ENCODE results near the gene TFCP2.
"Not testable (repeated sequence)": the region's sequence is repeated elsewhere in the genome, so short reads cannot be mapped to it uniquely, and the experiment has no call there.

Gene TFCP2

DNA sequence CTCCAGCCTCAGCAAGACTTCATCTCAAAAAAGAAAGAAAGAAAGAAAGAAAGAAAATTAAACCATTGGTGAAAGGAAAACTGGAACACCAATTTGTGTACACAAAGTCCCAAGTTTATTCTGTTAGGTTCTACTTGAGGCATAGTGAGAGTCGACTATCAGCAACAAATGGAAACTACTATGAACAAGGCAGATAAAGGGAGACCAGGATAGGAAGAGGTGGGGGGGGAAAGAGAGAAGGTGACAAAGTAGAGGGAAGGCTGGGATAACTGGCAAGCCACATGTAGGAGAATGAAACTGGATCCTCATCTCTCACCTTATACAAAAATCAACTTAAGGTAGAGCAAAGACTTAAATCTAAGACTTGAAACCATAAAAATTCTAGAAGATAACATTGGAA is 25.6 kb downstream of the TFCP2 start:
- DNase-seq, result no peak

GRCh38 chr12:51139292-51139844 is 33.6 kb downstream of the TFCP2 start:
- DNase-seq, result no peak

DNA sequence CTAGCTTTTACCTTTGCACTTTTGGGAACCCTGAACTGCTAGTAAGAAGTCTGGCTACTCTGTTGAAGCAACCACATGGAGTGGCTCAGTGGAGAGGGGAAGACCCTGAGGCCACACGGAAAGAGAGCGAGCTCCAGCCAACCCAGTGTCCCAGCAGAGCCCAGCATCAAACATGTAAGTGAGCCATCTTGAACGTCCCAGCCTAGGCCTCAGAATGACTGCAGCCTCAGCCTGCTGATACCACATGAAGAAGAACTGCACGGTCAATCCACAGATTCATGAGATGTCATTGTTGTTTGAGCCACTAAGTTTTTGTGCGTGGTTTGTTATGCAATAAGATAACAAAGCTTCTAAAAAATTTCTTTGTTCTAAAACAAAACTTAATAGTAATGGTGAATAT is 40.2 kb downstream of the TFCP2 start:
- DNase-seq, result no peak

DNA sequence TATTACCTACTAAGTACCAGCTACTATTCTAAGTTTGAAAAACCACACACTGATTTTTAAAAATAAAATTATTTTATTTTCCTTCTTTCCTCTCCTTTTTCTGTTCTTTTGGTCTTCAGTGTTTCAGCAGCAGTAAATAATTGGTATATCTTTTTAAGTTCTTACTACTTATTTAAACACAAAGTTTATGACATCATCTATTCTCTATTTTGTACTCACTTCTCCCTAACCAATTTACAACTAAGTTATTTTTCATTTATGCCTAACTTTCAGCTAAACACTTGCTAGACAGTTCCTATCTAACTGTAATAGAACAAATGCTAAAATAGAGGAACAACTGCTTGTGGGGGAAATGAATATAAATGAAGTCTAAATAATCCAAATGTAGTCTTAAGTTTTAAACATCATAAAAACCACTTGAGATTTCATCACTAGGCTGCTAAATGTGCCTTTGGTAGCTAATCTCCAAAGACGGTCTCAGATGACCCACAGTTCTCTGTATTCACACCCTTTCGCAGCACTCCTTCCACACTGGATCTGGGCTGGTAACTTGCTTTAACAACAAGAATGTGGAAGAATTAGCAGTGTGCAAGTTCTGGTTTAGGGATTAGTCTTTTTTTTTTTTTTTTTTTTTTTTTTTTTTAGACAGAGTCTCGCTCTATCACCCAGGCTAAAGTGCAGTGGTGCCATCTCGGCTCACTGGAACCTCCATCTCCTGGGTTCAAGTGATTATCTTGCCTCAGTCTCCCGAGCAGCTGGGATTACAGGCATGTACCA is 41.0 kb downstream of the TFCP2 start:
- no peak for DNase-seq

- no peak for DNase-seq
Observed at GRCh38 chr12:51128919-51129318, 44.0 kb downstream of the TFCP2 start.

- DNase-seq, result no peak
Observed at GRCh38 chr12:51127050-51127729, 45.7 kb downstream of the TFCP2 start.

DNA sequence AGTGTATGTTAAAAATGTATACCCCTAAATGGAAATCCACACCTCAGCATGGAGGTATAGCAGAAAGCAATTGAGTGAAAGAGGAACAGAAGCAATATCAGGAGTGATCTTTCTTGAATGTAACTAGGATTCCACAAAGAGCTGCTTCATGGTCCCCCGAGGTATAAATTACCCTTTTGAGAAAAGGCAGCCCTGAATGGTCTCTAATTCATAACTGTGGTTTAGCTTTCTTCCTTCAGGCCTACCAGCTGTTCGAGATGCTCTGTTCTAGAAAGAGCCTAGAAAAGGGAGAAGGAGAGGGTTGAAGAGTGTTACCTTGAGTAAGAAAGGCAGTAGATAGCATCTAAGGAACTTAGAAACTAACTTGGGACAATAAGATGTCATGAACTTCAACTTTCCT is 46.6 kb downstream of the TFCP2 start:
- no peak for DNase-seq

GRCh38 chr12:51124504-51124903 is 48.4 kb downstream of the TFCP2 start:
- no peak for DNase-seq

DNA sequence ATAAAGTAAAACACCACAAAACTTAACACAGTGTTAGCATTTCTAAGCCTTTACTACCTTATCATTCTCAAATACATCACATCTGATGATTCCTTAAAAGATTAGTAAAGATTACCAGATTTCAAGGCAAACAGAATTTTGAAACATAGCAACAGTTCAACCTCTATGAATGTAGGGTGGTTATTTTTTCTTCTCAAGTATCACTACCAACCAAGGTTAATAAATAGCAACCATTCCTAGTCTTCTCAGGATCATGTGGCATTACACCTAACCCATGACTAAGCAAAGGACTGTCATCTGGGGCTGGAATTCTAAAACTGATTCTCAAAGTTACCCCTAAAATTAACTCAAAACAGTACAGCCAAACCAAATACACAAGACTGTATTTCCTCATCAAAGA is 50.1 kb downstream of the TFCP2 start:
- DNase-seq, result no peak

DNA sequence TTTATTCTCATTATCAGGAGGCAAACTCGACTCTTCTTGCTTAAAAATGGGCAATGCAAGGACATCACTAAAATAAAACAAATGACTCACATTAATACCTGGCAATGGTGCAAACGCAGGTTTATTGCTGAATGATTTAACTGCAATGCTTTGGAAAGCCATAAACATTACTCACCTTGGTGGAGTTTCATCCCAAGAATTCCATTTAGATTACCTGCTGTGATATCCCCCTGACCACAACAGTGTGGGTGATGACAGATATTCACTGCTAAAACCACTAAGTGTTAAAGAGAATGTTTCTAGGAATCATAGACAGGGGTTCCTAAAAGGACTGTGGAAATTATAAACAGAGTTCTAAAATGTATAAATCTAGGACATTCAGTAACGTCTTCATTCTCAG is 54.2 kb downstream of the TFCP2 start:
- no peak for DNase-seq

- no peak for DNase-seq
Observed at GRCh38 chr12:51115533-51115932, 57.4 kb downstream of the TFCP2 start.

- DNase-seq, result no peak
Observed at GRCh38 chr12:51108136-51108535, 64.8 kb downstream of the TFCP2 start.

- no peak for DNase-seq
Observed at GRCh38 chr12:51103977-51104376, 69.0 kb downstream of the TFCP2 start.

GRCh38 chr12:51098611-51099010 is 74.3 kb downstream of the TFCP2 start:
- DNase-seq, result no peak

GRCh38 chr12:51090705-51091229 is 82.2 kb downstream of the TFCP2 start:
- no peak for DNase-seq

DNA sequence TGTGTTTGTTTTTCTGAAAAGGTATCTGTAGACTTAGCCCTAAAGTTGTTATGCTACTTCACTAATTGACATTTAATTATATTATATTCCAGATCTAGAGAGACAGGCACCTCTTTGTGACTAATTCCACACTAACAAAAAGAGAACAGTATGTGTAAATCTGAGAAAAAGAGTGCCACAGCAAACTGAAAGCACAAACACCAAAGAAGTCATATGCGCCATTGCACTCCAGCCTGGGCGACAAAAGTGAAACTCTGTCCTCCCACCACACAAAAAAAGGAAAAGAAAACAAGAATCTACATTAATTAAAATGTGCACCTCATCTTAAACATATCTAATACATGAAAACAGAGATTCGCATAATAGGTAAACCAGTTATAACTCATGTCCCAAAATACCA is 85.1 kb downstream of the TFCP2 start:
- peak; percentile 16 for DNase-seq

DNA sequence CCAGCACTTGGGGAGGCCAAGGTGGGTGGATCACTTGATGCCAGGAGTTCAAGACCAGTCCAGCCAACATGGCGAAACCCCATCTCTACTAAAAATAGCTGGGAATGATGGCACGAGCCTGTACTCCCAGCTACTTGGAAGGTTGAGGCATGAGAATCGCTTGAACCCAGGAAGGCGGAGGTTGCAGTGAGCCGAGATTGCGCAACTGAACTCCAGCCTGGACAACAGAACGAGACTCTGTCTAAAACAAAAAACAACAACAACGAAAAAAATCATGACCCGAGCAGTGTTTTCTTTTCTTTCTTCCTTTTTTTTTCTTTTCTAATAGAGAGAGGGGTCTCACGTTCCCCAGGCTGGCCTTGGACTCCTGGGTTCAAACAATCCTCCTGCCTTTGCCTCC is 86.0 kb downstream of the TFCP2 start:
- DNase-seq, result no peak

- DNase-seq, result no peak
Observed at GRCh38 chr12:51085757-51086156, 87.2 kb downstream of the TFCP2 start.

DNA sequence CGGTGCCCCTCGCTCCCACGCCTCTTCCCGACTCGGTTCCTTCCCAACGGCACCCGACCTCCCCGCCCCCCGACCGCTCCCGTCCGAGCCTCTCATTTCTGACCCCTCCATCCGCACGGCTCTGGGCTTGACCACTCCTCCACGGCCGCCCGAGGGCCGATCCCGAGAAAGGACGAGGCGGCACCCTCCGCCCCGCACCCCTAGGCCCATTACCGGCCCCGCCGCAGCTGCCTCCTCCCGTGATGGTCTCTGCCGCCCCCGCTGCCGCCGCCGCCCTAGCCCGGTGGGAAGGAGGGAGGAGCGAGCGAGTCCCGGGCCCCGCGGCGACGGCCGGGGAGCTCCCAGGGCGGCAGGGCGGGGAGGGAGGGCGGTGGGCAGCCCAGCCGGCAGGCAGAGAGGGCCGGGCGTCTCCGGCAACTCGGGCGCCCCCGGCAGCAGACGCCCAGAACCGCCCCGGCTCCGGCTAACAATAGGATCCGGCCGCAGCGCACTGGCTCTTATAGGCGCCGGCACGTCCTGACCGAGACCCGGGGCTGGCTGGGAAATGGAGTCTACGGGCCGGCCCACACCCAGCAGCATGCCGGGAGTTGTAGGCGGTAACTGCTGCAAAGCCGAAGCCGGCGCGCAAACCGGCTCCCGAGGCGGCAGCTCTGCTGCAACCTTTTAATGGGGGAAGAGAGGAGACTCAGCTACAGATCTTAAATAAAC is 89.7 kb downstream of the TFCP2 start, which contains the start of gene CSRNP2:
TSS of gene CSRNP2 (minus strand) at position 471 of the 708 bp plus-strand sequence. CDS start 7,035 bp downstream, outside the sequence.
- DNase-seq, result peak; percentile 93

DNA sequence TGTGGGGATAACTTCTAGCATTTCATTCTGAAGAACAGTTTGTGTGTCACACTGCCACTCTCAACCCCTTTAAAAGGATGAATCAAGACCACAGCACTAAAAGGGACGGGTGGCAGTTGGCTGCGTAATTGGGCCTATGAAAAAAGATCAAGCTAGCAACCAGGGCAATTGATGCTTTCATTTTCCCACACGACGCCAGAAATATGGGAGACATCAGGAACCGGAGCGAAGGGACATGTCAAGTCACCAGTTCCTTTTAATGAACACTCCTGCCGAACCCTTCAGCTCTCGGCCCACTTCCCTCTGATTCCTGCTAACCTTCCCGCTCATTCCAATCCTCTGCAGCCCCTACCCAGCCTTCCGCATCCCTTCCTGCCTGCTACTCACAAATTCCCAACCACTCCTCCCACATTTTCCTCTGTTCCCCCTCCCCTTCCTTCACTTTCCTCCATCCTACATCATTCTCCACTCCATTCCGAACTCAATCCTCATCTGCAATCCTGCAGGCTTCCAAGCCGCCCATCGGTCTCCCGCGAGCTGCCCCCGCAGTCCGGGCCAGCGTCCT is 90.3 kb downstream of the TFCP2 start:
- DNase-seq, result peak; percentile 15

DNA sequence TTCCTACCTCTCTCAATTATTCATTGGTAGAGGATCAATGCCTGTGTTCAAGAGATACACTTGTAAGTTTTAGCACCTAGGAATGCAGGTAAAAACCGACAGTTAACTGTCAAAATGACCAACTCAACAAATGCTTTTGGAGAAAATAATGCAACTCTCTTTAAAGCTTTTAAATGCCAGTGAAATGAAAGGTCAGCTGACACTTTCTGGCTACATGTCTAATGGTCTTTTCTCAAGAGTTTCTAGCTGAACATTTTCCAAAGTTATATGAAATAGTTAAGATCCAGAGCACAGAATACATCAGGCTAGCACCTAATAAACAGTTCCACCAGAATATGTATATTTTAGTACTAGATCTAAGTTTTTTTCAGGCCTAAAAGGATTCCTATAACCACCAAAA is 91.5 kb downstream of the TFCP2 start:
- no peak for DNase-seq

DNA sequence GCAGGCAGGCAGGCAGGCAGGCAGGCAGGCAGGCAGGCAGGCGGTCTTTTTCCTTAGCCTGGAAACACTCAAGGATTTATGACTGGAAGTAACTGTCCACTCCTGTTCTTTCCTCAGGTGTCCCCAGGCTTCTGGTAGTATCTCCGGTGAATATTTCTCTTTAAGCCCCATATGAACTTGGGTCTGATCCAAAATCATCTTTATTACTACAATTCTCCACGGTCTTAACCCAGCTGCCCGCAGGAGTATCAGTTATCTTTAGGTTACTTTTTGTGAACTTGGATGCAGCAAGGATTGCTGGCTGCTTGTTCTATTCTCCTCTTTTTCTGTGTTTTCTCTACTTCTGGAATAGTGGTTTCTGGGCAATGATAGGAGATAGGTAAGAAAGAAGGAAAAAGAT is 92.8 kb downstream of the TFCP2 start:
- DNase-seq, result no peak

- DNase-seq, result not testable (repeated sequence)
Observed at GRCh38 chr12:51078866-51079265, 94.1 kb downstream of the TFCP2 start.

Data from stimulated activated CD4-positive, alpha-beta T cell treated with anti-CD3 and anti-CD28 coated beads, Interleukin-4, amount 100 ng/mL, for 1 hour (primary cell).